GM23248 (cell line): Measurements from ENCODE around the gene ATP2B2. TPM values are rescaled to one million over a fixed set of nuclear protein-coding genes. Genes with fewer than 3 reads are reported as not detected.

Experiments
- DNase-seq: peaks from one replicate; pipeline ENCODE4 v3.0.0-alpha.2; 2015
- H2AFZ ChIP-seq: fragments of 200-600 bp; sonication (generic); 2 replicates; pipeline ENCODE4 v1.6.1; 2016; ENCODE audit warnings: antibody characterized with exemption
- H3F3A ChIP-seq: fragments of 200-600 bp; sonication (generic); 2 replicates; pipeline ENCODE4 v1.6.1; 2016; ENCODE audit warnings: mild to moderate bottlenecking, antibody characterized with exemption, mixed run types; ENCODE audit not compliant: insufficient read depth
- H3K27ac ChIP-seq: fragments of 200-600 bp; sonication (generic); 2 replicates; pipeline ENCODE4 v1.5.1; 2016; ENCODE audit warnings: mild to moderate bottlenecking
- H3K27me3 ChIP-seq: fragments of 200-600 bp; sonication (generic); replicated peaks from 2 replicates; pipeline ENCODE4 v1.6.1; 2016; ENCODE audit warnings: mild to moderate bottlenecking; ENCODE audit not compliant: insufficient read depth
- H3K36me3 ChIP-seq: fragments of 200-600 bp; sonication (generic); 2 replicates; pipeline ENCODE4 v1.6.1; 2016; ENCODE audit warnings: low read depth, mild to moderate bottlenecking
- H3K4me1 ChIP-seq: fragments of 200-600 bp; sonication (generic); 2 replicates; pipeline ENCODE4 v1.6.1; 2016; ENCODE audit warnings: mild to moderate bottlenecking; ENCODE audit not compliant: insufficient read depth
- H3K4me2 ChIP-seq: fragments of 200-600 bp; sonication (generic); one replicate; pipeline ENCODE4 v1.6.1; 2016; ENCODE audit warnings: mild to moderate bottlenecking; ENCODE audit not compliant: unreplicated experiment
- H3K4me3 ChIP-seq: fragments of 200-600 bp; sonication (generic); 2 replicates; pipeline ENCODE4 v1.5.1; 2016; ENCODE audit warnings: mild to moderate bottlenecking
- H3K79me2 ChIP-seq: fragments of 200-600 bp; sonication (generic); 2 replicates; pipeline ENCODE4 v1.6.1; 2016; ENCODE audit warnings: mild to moderate bottlenecking; ENCODE audit not compliant: insufficient read depth
- H3K9ac ChIP-seq: fragments of 200-600 bp; sonication (generic); 2 replicates; pipeline ENCODE4 v1.6.1; 2016; ENCODE audit warnings: mild to moderate bottlenecking
- H3K9me2 ChIP-seq: fragments of 200-600 bp; sonication (generic); 2 replicates; pipeline ENCODE4 v1.6.1; 2016; ENCODE audit warnings: mixed run types, mild to moderate bottlenecking, moderate library complexity; ENCODE audit not compliant: insufficient read depth
- H3K9me3 ChIP-seq: fragments of 200-600 bp; sonication (generic); one replicate; pipeline ENCODE4 v1.6.1; 2017; ENCODE audit warnings: low read depth
- H4K20me1 ChIP-seq: fragments of 200-600 bp; sonication (generic); 2 replicates; pipeline ENCODE4 v1.6.0; 2016; ENCODE audit not compliant: insufficient read depth
- EZH2 ChIP-seq: fragments of 200-600 bp; sonication (generic); IDR thresholded peaks from 2 replicates; pipeline ENCODE4 v1.6.1; 2018; ENCODE audit warnings: antibody characterized with exemption, mild to moderate bottlenecking; ENCODE audit not compliant: insufficient read depth, poor library complexity, severe bottlenecking
- EZH2phosphoT487 ChIP-seq: fragments of 200-600 bp; sonication (generic); IDR thresholded peaks from 2 replicates; pipeline ENCODE4 v1.6.1; 2018; ENCODE audit warnings: antibody characterized with exemption, moderate library complexity, mild to moderate bottlenecking, low read depth; ENCODE audit not compliant: insufficient read depth
- WGBS, 2 experiments: methylation state at CpG; one replicate each; pipeline ENCODE4 v1.1.6; 2015 to 2017; ENCODE audit warnings: low lambda C conversion rate in 2 of 2, low coverage in 1 of 2; ENCODE audit errors: missing lambda C conversion rate in 2 of 2; 5-methylcytosine and 5-hydroxymethylcytosine counted together
- in situ Hi-C: fragments of 300-500 bp; cut with MboI; formaldehyde crosslinking; loops from 2 replicates; pipeline ENCODE4 v1.15.0; 2020
- polyA plus RNA-seq: library from polyadenylated mRNA; unstranded; fragments of >200 nt; fragmentation: Nextera tagmentation; extraction: Ambion mirVana; gene quantifications from 2 replicates; pipeline ENCODE4 v1.2.1, GENCODE V29; 2016
- total RNA-seq: library from RNA; depleted of rRNA; stranded (reverse); fragments of >200 nt; shearing (Covaris generic); gene quantifications from 2 replicates; pipeline ENCODE4 v1.2.3, GENCODE V29; 2014

ATP2B2 gene
- total and polyA plus RNA-seq, 2 experiments from 2014 or later = not detected

- Histone ChIP-seq H2AFZ (no peak overlapping the region), H3K79me2 (no peaks in the 10 kb centered on the region), H3F3A (no peaks in the 10 kb centered on the region), H3K4me1 (no peaks in the 10 kb centered on the region), H3K9me2 (no peaks in the 10 kb centered on the region), H3K27me3 (peaks cover 18% of the 10 kb centered on the region), H3K4me2 (no peak overlapping the region), H3K9me3 (no peaks in the 10 kb centered on the region), H3K36me3 (no peaks in the 10 kb centered on the region), H3K9ac (no peak overlapping the region), H3K4me3 (no peak overlapping the region), H4K20me1 (no peaks in the 10 kb centered on the region), H3K27ac (no peak overlapping the region)
- in situ Hi-C loops = no loop called here
- no peak for TF ChIP-seq EZH2
- TF ChIP-seq EZH2phosphoT487 = no peak
- no peak for DNase-seq
These were observed 49.9 kb downstream of the ATP2B2 start for GRCh38 chr3:10455545-10455914.

DNA sequence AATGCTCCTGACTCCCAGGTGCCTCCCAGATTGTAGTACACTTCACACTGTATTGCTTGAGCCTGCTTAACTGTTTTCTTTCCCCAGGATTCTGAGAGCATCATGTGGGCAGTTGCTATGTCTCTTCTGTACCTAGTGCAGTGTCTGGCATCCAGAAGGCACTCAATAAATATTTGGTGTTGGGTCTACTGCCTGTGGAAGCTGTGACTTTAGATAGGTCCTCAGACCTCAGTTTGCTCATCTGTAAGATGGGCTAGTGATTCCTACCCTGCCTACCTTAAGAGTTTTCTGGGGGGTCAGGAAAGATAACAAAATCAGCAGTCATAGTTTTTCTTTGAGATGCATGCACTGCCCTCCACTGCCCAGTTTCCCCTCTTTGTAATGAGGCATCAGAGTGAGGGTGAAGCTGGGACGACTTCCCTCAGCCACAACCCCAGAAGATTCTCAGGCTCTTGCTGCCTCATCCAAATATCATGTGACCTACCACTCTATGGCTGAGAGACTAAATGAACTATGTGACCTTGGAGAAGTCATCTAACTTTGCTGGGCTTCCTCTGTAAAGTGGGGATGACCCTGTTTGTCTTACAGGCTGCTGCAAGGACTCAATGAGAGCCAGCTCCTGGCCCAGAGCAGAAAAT, 50.4 kb downstream of the ATP2B2 start:
- no peaks in the 10 kb centered on the region for H3K9me2 ChIP-seq
- no peaks in the 10 kb centered on the region for H3K36me3 ChIP-seq
- H3K4me3 ChIP-seq = no peak overlapping the region
- no peak for DNase-seq
- peaks cover 18% of the 10 kb centered on the region for H3K27me3 ChIP-seq
- H3K9me3 ChIP-seq = no peaks in the 10 kb centered on the region
- TF ChIP-seq EZH2 (no peak), EZH2phosphoT487 (no peak)
- 0% methylated on average over 1 of the region's 1 CpG for WGBS, 2 experiments
- H3K4me1 ChIP-seq = no peaks in the 10 kb centered on the region
- no peak overlapping the region for H3K9ac ChIP-seq
- no peak overlapping the region for H3K27ac ChIP-seq
- no peak overlapping the region for H2AFZ ChIP-seq
- no peaks in the 10 kb centered on the region for H3F3A ChIP-seq
- no peaks in the 10 kb centered on the region for H3K79me2 ChIP-seq
- in situ Hi-C loops = no loop called here
- no peaks in the 10 kb centered on the region for H4K20me1 ChIP-seq
- H3K4me2 ChIP-seq = no peak overlapping the region

- no peak overlapping the region for H3K9ac ChIP-seq
- no peaks in the 10 kb centered on the region for H3F3A ChIP-seq
- H2AFZ ChIP-seq = no peak overlapping the region
- H3K27me3 ChIP-seq = peaks cover 18% of the 10 kb centered on the region
- H3K79me2 ChIP-seq = no peaks in the 10 kb centered on the region
- H3K4me3 ChIP-seq = no peak overlapping the region
- TF ChIP-seq EZH2 (no peak), EZH2phosphoT487 (no peak)
- no peaks in the 10 kb centered on the region for H3K36me3 ChIP-seq
- no peak overlapping the region for H3K27ac ChIP-seq
- no peaks in the 10 kb centered on the region for H4K20me1 ChIP-seq
- 25% methylated on average over 6 to 7 of the region's 7 CpGs for WGBS, 2 experiments
- H3K4me1 ChIP-seq = no peaks in the 10 kb centered on the region
- DNase-seq = no peak
- no peaks in the 10 kb centered on the region for H3K9me3 ChIP-seq
- in situ Hi-C loops = no loop called here
- no peak overlapping the region for H3K4me2 ChIP-seq
- no peaks in the 10 kb centered on the region for H3K9me2 ChIP-seq
These were observed 51.8 kb downstream of the ATP2B2 start for GRCh38 chr3:10453431-10454163.

DNA sequence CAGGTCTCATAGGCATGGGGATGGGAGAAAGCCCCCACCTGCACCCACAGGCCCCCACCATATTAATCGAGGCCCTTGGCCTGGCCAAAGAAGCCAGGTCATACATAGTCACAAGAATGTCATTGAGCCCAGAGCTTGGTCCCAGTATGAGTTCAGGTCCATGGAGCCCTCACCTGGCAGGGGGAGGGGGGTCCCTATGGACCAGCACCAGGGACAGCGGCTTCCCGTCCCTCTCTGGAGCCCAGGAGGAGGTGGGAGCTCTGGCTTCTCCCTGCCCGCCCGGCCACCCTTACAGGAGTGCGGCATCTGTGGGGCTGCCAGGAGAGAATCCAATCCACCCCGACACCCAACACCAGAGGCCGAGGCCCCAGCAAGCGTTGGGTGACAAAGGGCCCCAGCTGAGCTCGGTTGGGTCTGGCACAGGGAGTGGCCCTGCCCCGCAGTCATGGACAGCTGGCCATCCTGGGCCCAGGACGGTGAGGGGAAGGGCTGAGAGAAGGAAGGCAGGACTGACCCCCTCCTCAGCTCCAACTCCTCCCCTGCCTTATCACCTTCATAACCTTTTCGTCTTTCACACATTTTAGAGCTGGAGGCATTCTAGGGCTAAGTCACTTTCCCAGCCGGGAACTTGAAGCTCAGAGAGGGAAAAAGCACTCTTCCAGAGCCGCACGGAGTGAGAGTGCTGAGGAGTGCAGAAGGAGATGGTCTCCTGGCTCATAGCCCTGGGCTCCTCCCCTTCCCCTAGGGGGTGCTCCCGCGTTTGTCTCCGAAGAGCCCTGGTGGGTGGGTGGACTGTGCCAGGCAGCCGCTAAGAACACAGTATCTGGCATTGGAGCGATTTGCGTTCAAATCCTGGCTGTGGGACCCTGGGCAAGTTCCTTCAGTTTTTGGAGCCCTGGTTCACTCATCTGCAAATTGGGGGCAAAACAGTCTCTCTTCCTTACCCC, 54.6 kb downstream of the ATP2B2 start:
- no peaks in the 10 kb centered on the region for H3K9me2 ChIP-seq
- TF ChIP-seq EZH2 = no peak
- no peak for TF ChIP-seq EZH2phosphoT487
- no peaks in the 10 kb centered on the region for H3K9me3 ChIP-seq
- 43 to 49% methylated on average over 17 to 21 of the region's 22 CpGs for WGBS, 2 experiments
- H3K4me1 ChIP-seq = no peaks in the 10 kb centered on the region
- peaks cover 22% of the 10 kb centered on the region for H3K27me3 ChIP-seq
- in situ Hi-C loops = no loop called here
- no peak overlapping the region for H3K27ac ChIP-seq
- no peak overlapping the region for H3K9ac ChIP-seq
- no peak for DNase-seq
- no peak overlapping the region for H3K4me2 ChIP-seq
- no peaks in the 10 kb centered on the region for H3K36me3 ChIP-seq
- no peaks in the 10 kb centered on the region for H3F3A ChIP-seq
- H4K20me1 ChIP-seq = no peaks in the 10 kb centered on the region
- no peak overlapping the region for H3K4me3 ChIP-seq
- H2AFZ ChIP-seq = no peak overlapping the region
- no peaks in the 10 kb centered on the region for H3K79me2 ChIP-seq
